Activated CD4-positive, alpha-beta T cell treated with anti-CD3 and anti-CD28 coated beads for 36 hours (primary cell): Measurements from ENCODE around the gene PDPK1. TPM values are rescaled to one million over a fixed set of nuclear protein-coding genes. Genes with fewer than 3 reads are reported as not detected.
A peak's percentile ranks its signal among the peaks of the same experiment; 100 is the strongest.
"Not testable (repeated sequence)": the region's sequence is repeated elsewhere in the genome, so short reads cannot be mapped to it uniquely, and the experiment has no call there.

Source experiments
- ATAC-seq: fragments of 200-7000 bp; cut with Tn5 transposase; one replicate; pipeline ENCODE4 v1.10.0; 2021; ENCODE audit warnings: mild to moderate bottlenecking, moderate library complexity
- CTCF ChIA-PET: fragments of 350-600 bp; sonication (Branson Sonifier 250); formaldehyde crosslinking; loops from one replicate; lab custom pipeline; 2021; ENCODE audit warnings: antibody characterized with exemption; lab: Charles Lee
- POLR2A ChIA-PET: fragments of 350-600 bp; sonication (Branson Sonifier 250); formaldehyde crosslinking; loops from one replicate; lab custom pipeline; 2021; ENCODE audit warnings: antibody characterized with exemption, inconsistent platforms; lab: Charles Lee
- DNase-seq: peaks from one replicate; pipeline ENCODE4 v3.0.0-alpha.2; 2020
- H3K27ac Mint-ChIP-seq: one replicate; pipeline ENCODE4 v1.8.0; 2021; ENCODE audit warnings: mixed read lengths
- H3K27me3 Mint-ChIP-seq: one replicate; pipeline ENCODE4 v1.8.0; 2021; ENCODE audit warnings: mixed read lengths
- H3K36me3 Mint-ChIP-seq: one replicate; pipeline ENCODE4 v1.8.0; 2021; ENCODE audit warnings: low read depth, mixed read lengths
- H3K4me1 Mint-ChIP-seq: one replicate; pipeline ENCODE4 v1.8.0; 2021; ENCODE audit warnings: mixed read lengths
- H3K4me3 Mint-ChIP-seq: one replicate; pipeline ENCODE4 v1.8.0; 2021; ENCODE audit warnings: mild to moderate bottlenecking, moderate library complexity, mixed read lengths
- H3K9me3 Mint-ChIP-seq: one replicate; pipeline ENCODE4 v1.8.0; 2021; ENCODE audit warnings: low read depth, mixed read lengths
- intact Hi-C, 2 experiments: fragments of 100-400 bp; cut with DNase I in 1 of 2; cut with micrococcal nuclease in 1 of 2; formaldehyde crosslinking; loops; one replicate each; pipeline versions ENCODE4 v1.14.2 to v1.15.1; 2022 to 2024; cut with DNase I, micrococcal nuclease
- total RNA-seq, 2 experiments: library from RNA; stranded (reverse); gene quantifications; one replicate each; pipeline ENCODE4 v1.2.3, GENCODE V29; 2021

Gene PDPK1
- total RNA-seq, 2 experiments from 2014 or later: 30.4 to 34.5 TPM

DNA sequence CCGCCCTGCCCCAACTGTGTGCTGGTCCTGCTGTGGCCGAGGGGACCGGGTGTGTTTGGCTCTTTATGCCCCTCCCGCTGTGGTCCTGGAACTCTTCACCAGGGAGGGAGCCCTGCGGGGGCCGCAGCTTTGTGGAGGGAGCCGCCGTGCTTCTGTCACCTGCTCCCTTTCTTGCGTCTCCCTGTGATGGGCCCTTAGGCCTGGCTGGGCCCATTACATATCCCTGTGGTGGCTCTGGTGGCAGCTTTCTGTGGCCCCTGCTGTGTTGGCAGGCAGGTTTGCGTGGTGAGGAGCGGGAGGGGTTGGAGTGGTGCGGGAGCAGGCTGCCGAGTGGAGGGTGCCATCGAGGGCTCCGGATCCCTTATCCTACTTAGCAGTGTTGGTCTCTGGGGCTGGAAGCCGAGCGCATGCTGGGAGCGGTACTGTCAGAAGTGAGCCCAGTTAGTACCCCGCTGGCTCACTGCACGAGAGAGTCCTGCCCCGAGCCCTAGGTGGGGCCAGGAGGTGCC is 60.4 kb downstream of the PDPK1 start:
- H3K4me3 Mint-ChIP-seq: no peak overlapping the region
- H3K9me3 Mint-ChIP-seq: no peaks in the 10 kb centered on the region
- H3K27me3 Mint-ChIP-seq: no peaks in the 10 kb centered on the region
- intact Hi-C loops: no loop called here
- no peak overlapping the region for H3K27ac Mint-ChIP-seq
- no peak for ATAC-seq
- peaks cover 6% of the 10 kb centered on the region for H3K36me3 Mint-ChIP-seq
- peak; percentile 2 for DNase-seq
- peaks cover 17% of the 10 kb centered on the region for H3K4me1 Mint-ChIP-seq
- ChIA-PET CTCF (no interaction called here), POLR2A (no interaction called here)

DNA sequence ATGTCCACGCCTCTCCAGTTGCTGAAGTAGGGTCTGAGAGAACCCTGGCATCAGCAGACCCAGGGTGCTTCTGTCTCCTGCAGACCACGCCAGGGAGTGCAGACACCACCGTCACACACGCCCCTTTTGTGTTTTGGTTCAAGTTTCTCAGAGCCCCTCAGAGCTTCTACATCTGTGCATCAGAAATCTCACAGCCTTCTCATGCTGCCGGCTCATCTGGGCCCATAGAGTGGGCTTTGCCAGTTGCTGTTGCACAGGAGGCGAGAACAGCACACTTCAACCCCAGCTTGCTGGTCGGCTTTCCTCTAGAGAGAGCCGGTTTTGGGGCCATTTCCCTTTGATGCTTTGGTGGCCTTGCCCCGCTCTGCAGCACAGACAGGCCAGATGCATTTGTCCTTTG is 60.9 kb downstream of the PDPK1 start:
- intact Hi-C loops: no loop called here
- H3K36me3 Mint-ChIP-seq: peaks cover 7% of the 10 kb centered on the region
- no peaks in the 10 kb centered on the region for H3K9me3 Mint-ChIP-seq
- CTCF ChIA-PET: no interaction called here
- ATAC-seq: no peak
- H3K27ac Mint-ChIP-seq: peak overlapping the region; percentile 67
- H3K4me1 Mint-ChIP-seq: peaks cover 12% of the 10 kb centered on the region
- no peaks in the 10 kb centered on the region for H3K27me3 Mint-ChIP-seq
- no peak overlapping the region for H3K4me3 Mint-ChIP-seq
- POLR2A ChIA-PET: no interaction called here
- DNase-seq: peak; percentile 2

DNA sequence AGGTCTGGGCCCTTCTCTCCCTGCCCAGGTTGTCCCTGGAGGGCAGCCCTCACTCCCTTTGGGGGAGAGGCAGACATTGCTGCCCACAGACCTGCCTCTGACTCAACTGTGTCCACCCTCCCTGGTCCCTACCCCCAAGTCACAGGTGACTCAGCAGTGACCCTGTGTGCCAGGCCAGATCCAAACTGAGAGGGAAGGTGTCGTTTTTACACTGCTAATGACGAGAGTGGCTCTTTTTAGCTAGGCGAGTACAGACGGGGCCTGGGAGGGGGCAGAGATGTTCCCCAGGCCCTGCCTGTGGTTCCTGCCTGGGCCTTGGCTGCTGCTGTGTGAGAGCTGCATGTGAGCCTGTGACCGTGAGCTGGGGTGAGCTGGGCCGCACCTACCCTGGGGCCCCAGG is 61.3 kb downstream of the PDPK1 start:
- ATAC-seq, H3K4me3 Mint-ChIP-seq, POLR2A ChIA-PET: not testable (repeated sequence)

DNA sequence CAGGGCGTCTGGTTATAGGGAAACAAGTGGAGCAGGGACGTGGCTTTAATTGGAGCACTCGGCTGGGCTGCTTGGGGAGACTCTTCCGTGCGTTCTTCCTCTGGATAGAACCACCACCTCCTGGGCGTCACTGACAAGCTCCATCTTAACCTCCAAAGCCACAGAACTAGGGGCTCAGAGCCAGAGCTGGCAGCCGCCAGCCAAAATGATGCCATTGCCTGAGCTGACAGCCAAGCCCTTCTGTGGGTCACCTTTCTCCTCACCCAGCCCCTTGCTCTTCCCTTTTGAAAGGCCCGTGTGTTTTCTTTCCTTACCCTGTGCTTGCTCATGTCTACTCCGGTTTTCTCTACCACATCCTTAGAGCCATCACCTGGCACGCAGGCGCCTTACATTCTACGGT is 62.0 kb downstream of the PDPK1 start:
- H3K9me3 Mint-ChIP-seq, H3K4me3 Mint-ChIP-seq, POLR2A ChIA-PET: not testable (repeated sequence)

More for the DNA sequence above, 61.3 kb downstream of the PDPK1 start:
- CTCF ChIA-PET, H3K9me3 Mint-ChIP-seq, intact Hi-C loops, DNase-seq, H3K27me3 Mint-ChIP-seq, H3K36me3 Mint-ChIP-seq, H3K4me1 Mint-ChIP-seq: not testable (repeated sequence)
- H3K27ac Mint-ChIP-seq: peak overlapping the region; percentile 67

DNA sequence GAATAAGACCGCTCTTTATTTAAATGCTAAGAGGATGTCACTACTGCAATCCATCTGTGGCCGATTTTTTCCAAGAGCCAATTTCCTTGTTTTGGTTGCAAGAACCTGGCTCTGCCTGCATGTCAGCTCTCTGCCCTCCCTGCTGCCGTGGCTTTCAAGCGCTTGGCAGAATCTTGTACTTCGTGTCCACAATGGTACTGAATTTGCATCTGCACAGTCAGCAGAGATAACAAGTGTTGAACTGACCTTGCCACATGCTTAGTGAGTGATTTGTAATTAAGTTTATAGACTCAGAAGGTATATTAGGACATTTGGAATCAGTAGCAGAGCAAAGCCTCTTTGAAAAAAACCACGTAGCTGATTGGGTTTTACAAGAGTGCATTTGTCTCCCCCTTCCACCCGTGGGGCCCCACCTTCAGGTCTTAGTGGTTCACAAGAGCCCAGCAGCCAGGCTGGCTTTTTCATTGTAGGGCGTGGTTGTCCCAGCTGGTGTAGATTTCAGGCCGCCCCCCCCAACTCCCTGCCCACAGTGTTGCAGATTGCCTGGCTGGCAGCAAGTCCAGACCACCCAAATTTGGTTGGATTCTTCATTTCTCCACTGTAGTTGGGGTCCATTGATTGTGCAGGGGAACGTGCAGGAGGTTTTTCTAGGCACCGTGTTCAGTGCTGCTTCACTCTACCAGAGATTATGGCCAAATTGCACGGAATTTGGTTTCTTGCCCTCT is 63.6 kb downstream of the PDPK1 start:
- CTCF ChIA-PET, ATAC-seq, H3K36me3 Mint-ChIP-seq, H3K9me3 Mint-ChIP-seq, H3K27me3 Mint-ChIP-seq, intact Hi-C loops, H3K4me3 Mint-ChIP-seq: not testable (repeated sequence)
- peak; percentile 2 for DNase-seq
- POLR2A ChIA-PET: interaction anchor here (1.4 kb wide), 1 partner anchor 11 kb away, joined by 3 read pairs; no protein-coding TSS in a partner anchor
- peaks cover 16% of the 10 kb centered on the region for H3K4me1 Mint-ChIP-seq
- peak overlapping the region; percentile 51 for H3K27ac Mint-ChIP-seq

More for the DNA sequence above, 62.0 kb downstream of the PDPK1 start:
- H3K4me1 Mint-ChIP-seq, DNase-seq, intact Hi-C loops, H3K36me3 Mint-ChIP-seq, H3K27me3 Mint-ChIP-seq, ATAC-seq, H3K27ac Mint-ChIP-seq, CTCF ChIA-PET: not testable (repeated sequence)

DNA sequence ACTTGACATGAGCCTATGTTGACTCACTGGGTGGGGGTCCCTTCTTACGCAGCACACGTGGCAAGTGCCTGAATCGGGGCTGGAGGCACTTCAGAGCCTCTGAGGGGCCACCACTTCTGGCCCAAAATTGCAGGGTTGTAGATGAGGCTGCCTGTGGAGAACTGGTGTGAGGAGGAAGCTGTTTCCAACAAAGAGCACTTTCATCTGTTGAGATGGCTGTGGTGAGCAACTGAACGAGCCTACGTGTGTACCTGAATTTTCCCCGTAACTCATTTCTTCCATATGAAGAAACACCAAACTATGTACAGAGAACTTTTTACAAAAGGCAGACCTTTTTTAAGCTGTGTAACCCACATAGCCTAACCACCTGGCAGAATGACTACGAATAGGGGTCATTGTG is 64.4 kb downstream of the PDPK1 start:
- H3K27me3 Mint-ChIP-seq, H3K4me3 Mint-ChIP-seq, H3K36me3 Mint-ChIP-seq, intact Hi-C loops, CTCF ChIA-PET, H3K9me3 Mint-ChIP-seq: not testable (repeated sequence)
- H3K27ac Mint-ChIP-seq: peak overlapping the region; percentile 51
- H3K4me1 Mint-ChIP-seq: peaks cover 16% of the 10 kb centered on the region
- ATAC-seq (peak; percentile 20), DNase-seq (peak; percentile 5)
- POLR2A ChIA-PET: interaction anchor here (0.8 to 1.4 kb wide), 2 partner anchors 12 to 60 kb away, joined by 3 read pairs; no protein-coding TSS in a partner anchor

DNA sequence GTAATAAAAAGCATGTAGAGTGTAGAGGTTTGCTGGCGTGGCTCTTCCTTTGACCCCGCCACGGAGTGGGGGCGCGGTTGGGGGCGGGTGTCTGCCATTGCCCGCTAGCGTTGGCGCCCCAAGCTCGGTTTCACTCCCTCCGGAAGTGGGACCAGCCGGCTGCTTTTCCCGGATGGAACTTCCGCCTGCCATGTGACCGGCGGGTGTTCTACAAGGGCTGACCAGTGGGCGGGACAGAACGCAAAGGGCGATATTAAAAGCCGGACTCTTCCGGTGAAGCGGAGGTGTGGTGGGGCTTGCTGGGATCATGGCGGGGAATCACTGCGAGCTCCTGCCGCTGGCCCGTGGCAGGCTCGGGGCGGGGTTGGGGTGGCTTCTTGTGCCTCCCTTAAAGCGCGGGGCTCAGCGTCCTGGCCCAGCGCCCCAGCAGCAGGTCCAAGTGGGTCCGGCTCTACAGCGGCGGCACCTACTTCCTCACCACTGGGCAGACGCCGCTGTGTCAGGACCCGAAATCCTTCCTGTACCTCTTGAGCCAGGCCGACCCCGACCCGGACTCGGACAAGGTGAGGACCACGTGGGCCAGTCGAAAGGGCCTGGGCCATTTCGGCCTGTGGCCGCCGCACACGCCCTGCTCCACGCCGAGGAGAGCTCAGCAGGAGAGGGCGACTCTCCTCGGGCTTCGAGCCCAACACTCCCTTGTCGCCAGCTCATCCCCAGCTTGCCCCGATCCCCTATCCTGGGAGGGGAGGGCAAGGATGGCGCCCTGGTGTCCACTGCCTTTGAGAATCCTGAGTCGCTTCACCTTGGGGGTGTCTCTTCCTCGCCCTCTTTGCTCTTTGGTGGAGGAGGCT is 65.6 kb downstream of the PDPK1 start:
- peak; percentile 79 for ATAC-seq
- no peaks in the 10 kb centered on the region for H3K27me3 Mint-ChIP-seq
- peaks cover 25% of the 10 kb centered on the region for H3K4me1 Mint-ChIP-seq
- CTCF ChIA-PET: interaction anchor here (0.7 kb wide), 1 partner anchor 72 kb away, joined by 3 read pairs; no protein-coding TSS in a partner anchor
- POLR2A ChIA-PET: interaction anchor here (0.7 to 1.4 kb wide), 3 partner anchors 11 to 59 kb away, joined by 3 read pairs; no protein-coding TSS in a partner anchor
- H3K4me3 Mint-ChIP-seq: peak overlapping the region; percentile 94
- DNase-seq: peak; percentile 92
- peak overlapping the region; percentile 92 for H3K27ac Mint-ChIP-seq
- intact Hi-C loops: no loop called here
- H3K9me3 Mint-ChIP-seq: no peaks in the 10 kb centered on the region
- H3K36me3 Mint-ChIP-seq: peaks cover 9% of the 10 kb centered on the region

DNA sequence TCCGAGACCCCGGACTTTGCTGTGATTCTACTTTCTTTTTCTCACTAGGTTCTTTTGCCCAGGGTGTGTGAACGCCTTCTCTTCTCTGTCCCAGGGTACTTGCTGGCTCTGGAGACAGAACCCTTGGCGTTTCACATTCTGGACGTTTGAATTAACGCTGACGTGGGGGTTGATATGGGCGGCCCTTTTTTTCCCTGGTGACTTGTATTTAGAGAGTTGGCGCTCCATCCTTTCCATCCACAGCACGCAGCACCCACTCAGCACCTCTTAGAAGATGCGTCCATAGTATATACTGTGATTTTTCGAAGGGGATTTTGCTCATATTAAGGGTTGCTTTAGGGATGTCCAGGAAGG is 66.2 kb downstream of the PDPK1 start:
- CTCF ChIA-PET, H3K27me3 Mint-ChIP-seq, H3K9me3 Mint-ChIP-seq, POLR2A ChIA-PET, H3K36me3 Mint-ChIP-seq, DNase-seq, intact Hi-C loops: not testable (repeated sequence)
- Mint-ChIP-seq H3K4me1 (peaks cover 25% of the 10 kb centered on the region), H3K4me3 (peak overlapping the region; percentile 94), H3K27ac (peak overlapping the region; percentile 92)
- ATAC-seq: peak; percentile 6

DNA sequence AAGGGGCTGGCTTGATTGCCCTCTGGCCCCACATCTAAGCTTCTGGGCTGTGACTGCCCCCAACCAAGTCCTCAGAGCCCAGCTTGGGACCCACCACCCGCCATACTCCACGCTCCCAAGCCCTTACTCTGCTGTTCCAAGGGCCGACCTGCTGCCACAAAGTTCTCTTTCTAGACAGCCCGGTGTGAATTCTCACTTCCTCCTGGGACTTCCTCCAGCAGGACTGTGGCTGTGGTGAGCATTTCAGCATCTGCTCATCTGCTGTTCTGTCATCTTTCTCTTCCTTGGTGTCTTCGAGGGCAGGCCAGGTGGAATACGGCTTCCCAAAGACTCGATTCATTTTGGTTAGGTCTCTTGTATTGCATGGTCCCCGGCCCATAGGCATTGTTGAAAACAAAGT is 69.0 kb downstream of the PDPK1 start:
- CTCF ChIA-PET, POLR2A ChIA-PET, H3K27me3 Mint-ChIP-seq, H3K27ac Mint-ChIP-seq, DNase-seq, H3K4me3 Mint-ChIP-seq, intact Hi-C loops, H3K9me3 Mint-ChIP-seq: not testable (repeated sequence)
- peak; percentile 15 for ATAC-seq
- Mint-ChIP-seq H3K36me3 (peaks cover 20% of the 10 kb centered on the region), H3K4me1 (peaks cover 25% of the 10 kb centered on the region)

DNA sequence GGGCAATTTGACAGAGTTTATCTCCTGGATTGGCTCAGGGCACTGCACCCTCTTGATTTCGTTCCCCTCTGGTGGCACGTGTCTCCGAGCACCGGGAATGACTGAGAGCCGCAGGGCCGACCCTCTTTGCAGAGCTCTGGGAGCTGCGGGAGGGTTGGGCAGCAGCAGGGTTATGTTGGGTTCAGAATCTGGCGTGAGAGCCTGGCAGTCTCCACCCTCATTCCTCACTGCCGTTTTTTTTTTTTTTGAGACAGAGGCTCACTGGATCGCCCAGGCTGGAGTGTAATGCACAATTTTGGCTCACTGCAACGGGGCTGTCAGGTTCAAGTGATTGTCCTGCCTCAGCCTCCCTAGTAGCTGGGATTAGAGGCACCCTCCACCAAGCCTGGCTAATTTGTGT is 71.5 kb downstream of the PDPK1 start:
- POLR2A ChIA-PET, H3K9me3 Mint-ChIP-seq, H3K27me3 Mint-ChIP-seq, ATAC-seq, H3K27ac Mint-ChIP-seq, DNase-seq, CTCF ChIA-PET, H3K4me3 Mint-ChIP-seq, intact Hi-C loops: not testable (repeated sequence)
- peaks cover 17% of the 10 kb centered on the region for H3K36me3 Mint-ChIP-seq
- peaks cover 16% of the 10 kb centered on the region for H3K4me1 Mint-ChIP-seq

DNA sequence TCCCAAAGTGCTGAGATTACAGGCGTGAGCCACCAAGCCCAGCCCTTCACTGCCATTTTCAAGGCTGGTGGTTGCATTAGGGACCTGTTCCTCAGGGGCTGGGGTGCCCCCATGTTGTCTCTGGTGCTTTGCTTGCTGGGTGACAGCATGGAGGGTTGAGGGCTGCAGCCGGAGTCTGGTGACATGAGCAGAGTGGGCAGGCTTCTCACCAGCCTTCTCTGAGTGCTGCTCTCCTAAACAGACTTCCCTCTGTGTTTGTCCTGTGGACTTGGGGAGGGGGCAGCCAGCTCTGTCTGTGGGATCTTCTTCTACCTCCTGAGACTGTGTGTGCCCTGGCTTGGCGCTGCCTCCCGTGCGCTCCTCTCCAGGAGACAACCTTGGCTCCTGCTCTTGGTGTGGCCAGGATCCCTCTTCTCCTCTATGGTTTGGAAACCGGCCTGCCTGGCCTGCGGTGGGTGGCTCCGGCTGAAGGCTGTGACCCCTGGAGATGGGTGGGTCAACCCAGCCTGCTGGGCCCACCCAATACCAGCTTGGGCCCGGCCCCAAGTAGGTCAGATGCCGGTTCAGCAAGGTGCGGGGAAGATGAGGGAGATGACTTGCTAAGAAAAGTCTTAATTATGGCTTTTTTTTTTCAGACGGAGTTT is 72.1 kb downstream of the PDPK1 start:
- ChIA-PET POLR2A (interaction anchor here (0.7 kb wide), 1 partner anchor 395 kb away, joined by 6 read pairs; the partner anchor contains the start of gene PGP), CTCF (no interaction called here)
- ATAC-seq: no peak
- Mint-ChIP-seq H3K36me3 (peaks cover 21% of the 10 kb centered on the region), H3K27me3 (no peaks in the 10 kb centered on the region), H3K4me3 (no peak overlapping the region), H3K9me3 (no peaks in the 10 kb centered on the region), H3K4me1 (peaks cover 16% of the 10 kb centered on the region), H3K27ac (no peak overlapping the region)
- DNase-seq: peak; percentile 1
- intact Hi-C loops: no loop called here
